GM12873 (cell line): ENCODE results near the gene ZRANB1.

ENCODE experiments used
- CTCF ChIP-seq: IDR thresholded peaks from 2 replicates; pipeline ENCODE4 v1.5.1; 2012; ENCODE audit warnings: low read depth, mild to moderate bottlenecking, moderate library complexity, low read length, control low read depth; ENCODE audit not compliant: insufficient read depth; ENCODE audit errors: missing control alignments

Gene ZRANB1

GRCh38 chr10:124999433-125000365, 57.8 kb downstream of the ZRANB1 start:
- no peak for TF ChIP-seq CTCF

DNA sequence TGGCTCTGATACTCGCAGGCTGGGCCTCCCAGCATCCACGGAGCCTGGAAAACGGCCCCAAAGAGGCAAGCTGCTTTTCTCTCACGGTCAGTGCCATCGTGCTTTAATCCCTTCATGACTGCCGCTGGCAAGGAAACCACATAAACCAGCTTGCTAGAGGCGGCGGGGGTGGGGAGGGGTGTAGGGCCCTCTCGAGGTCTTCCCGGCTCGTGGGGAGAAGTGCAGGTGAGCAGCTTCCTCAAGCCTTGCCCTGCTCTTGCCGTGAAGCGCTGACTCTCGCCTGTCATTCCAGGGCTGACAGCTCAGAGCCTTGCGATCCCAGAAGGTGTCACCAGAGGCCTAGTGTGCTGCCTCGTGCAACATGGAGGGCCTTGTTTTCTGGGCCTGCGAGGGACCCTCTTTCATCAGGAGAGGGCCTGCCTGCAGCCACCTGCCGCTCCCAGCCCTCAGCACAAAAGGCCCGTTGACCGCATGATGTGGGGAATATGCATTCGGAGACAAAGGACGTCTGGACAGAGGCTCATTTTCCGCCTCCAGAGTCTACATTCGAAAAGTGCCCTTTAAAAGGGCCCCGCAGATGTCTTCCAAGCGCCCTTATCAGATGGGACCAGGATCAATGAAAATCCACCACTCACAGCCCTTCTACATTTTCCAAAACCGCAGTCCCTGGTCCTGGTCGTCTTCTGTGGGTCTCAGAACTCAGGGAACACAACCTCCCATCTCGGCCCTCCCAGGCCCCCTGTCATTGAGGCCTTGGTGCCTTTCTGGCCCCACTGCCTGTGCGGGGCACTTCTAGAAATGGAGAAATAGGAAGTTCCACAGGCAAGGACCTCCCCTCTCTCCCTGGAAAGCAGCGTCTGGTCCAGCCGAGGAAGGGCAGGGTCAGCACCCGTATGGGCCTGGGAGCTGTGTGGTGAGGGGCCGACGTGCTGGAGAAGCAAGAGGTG, 58.7 kb downstream of the ZRANB1 start:
- TF ChIP-seq CTCF = peak; percentile 40

- no peak for TF ChIP-seq CTCF
Observed at GRCh38 chr10:125001313-125002046, 59.6 kb downstream of the ZRANB1 start.

GRCh38 chr10:125002047-125002422, 60.1 kb downstream of the ZRANB1 start:
- no peak for TF ChIP-seq CTCF

GRCh38 chr10:125002423-125003145, 60.7 kb downstream of the ZRANB1 start:
- TF ChIP-seq CTCF = no peak

DNA sequence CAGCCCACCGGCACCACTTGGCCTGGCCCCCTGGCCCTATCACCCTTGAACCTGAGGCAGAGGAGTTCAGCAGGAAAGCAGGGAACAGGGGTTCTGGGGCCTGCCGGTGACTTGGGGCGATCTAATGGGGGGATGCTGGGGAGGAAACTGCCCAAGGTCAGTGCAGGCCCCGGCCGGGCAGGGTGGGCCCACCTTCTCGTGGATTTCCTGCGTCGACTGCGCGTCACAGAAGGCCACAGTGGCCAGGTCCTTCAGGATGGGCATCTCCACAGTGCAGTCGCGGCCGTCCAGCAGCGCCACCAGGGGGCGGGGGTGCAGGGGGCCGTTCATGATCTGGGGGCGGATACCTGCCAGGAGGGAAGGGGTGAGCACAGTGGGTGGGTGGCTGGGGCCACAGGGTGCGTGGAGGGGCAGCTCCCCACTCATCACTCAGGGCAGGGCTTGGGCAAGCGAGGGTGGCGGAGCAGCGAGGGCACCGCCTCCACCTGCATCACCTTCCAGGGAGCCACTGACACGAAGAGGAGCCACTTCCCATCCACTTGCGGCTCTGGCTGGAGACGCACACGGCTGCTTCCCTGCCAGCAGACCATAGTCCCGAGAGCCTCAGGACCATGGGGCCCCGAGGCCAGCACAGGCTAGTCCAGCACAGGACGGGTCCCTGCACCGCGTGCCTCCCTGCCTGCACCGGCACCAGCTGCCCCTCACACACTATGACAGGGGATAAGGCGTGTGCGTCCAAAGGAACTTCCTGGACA, 61.4 kb downstream of the ZRANB1 start:
- TF ChIP-seq CTCF = peak; percentile 5
